NCI-H2196 (cell line): ENCODE measurements around the gene PARPBP.
"Not testable (repeated sequence)": the region's sequence is repeated elsewhere in the genome, so short reads cannot be mapped to it uniquely, and the experiment has no call there.

Experiments
- DNase-seq: peaks from one replicate; lab custom pipeline; 2025; ENCODE audit not compliant: unreplicated experiment; lab: John Stamatoyannopoulos, UW

Gene PARPBP

GRCh38 chr12:102240859-102241258 is 120.9 kb downstream of the PARPBP start:
- DNase-seq: not testable (repeated sequence)
